ENCODE data around the gene LTC4S. TPM values are rescaled to one million over a fixed set of nuclear protein-coding genes. Genes with fewer than 3 reads are reported as not detected.

Gene LTC4S
- total RNA-seq, 1 experiment from 2014 or later: 2.2 TPM

GRCh38 chr5:179823937-179824744 lies 30.4 kb downstream of the LTC4S start:
- DNase-seq (ENCODE audit: unreplicated experiment): no peak
- intact Hi-C loops (cut with micrococcal nuclease): no loop called here
- peaks cover 90% of the 10 kb centered on the region for H3K36me3 Mint-ChIP-seq (ENCODE audit: insufficient read depth, unreplicated experiment)
- H3K4me1 Mint-ChIP-seq (ENCODE audit: insufficient read depth, unreplicated experiment): peaks cover 41% of the 10 kb centered on the region
- H3K9me3 Mint-ChIP-seq (ENCODE audit: unreplicated experiment): no peaks in the 10 kb centered on the region
- no peak for TF ChIP-seq CTCF (IDR thresholded peaks at IDR 0.05; ENCODE audit: unreplicated experiment)
- H3K4me3 Mint-ChIP-seq (ENCODE audit: unreplicated experiment): peak overlapping the region; percentile 94
- H3K27ac Mint-ChIP-seq (ENCODE audit: low read depth, unreplicated experiment): peak overlapping the region; percentile 26
- no TSS peak for BruUV-seq (replicated peaks)
- no peaks in the 10 kb centered on the region for H3K27me3 Mint-ChIP-seq (ENCODE audit: insufficient read depth, unreplicated experiment)
- POLR2A ChIA-PET: interaction anchor here (0.8 kb wide), 2 partner anchors 33 to 34 kb away, joined by 3 to 4 read pairs; partner anchors contain the start of gene MRNIP
- CTCF ChIA-PET: interaction anchor here (0.6 to 1.5 kb wide), 2 partner anchors 8 to 122 kb away, joined by 3 to 4 read pairs; no protein-coding TSS in a partner anchor

DNA sequence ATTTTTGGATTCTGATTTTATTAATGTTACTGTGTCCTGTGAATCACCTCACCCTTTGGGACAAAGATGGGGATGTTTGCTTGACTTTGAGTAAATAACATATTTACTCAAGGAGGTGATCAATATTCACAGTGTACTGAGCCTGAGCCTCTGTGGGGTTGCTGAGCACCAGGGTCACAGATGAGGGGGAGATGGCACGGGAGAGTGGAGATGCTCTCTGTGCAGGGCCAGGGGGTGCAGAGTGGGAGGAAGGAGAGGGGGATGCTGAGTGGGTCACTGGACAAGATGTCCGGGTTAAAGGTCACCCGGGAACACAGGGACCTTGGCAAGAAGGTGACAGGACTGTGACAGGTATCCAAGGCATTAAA lies 30.9 kb downstream of the LTC4S start:
- Mint-ChIP-seq H3K9me3 (ENCODE audit: unreplicated experiment) (no peaks in the 10 kb centered on the region), H3K36me3 (ENCODE audit: insufficient read depth, unreplicated experiment) (peaks cover 94% of the 10 kb centered on the region), H3K27me3 (ENCODE audit: insufficient read depth, unreplicated experiment) (no peaks in the 10 kb centered on the region), H3K27ac (ENCODE audit: low read depth, unreplicated experiment) (peak overlapping the region; percentile 26), H3K4me3 (ENCODE audit: unreplicated experiment) (peak overlapping the region; percentile 94), H3K4me1 (ENCODE audit: insufficient read depth, unreplicated experiment) (peaks cover 42% of the 10 kb centered on the region)
- no peak for DNase-seq (ENCODE audit: unreplicated experiment)
- POLR2A ChIA-PET: interaction anchor here (0.8 kb wide), 2 partner anchors 32 to 34 kb away, joined by 3 to 4 read pairs; partner anchors contain the start of gene MRNIP
- TF ChIP-seq CTCF (IDR thresholded peaks at IDR 0.05; ENCODE audit: unreplicated experiment): no peak
- CTCF ChIA-PET: interaction anchor here (0.6 kb wide), 1 partner anchor 27 kb away, joined by 3 read pairs; no protein-coding TSS in a partner anchor
- no TSS peak for BruUV-seq (replicated peaks)
- intact Hi-C loops (cut with micrococcal nuclease): no loop called here

DNA sequence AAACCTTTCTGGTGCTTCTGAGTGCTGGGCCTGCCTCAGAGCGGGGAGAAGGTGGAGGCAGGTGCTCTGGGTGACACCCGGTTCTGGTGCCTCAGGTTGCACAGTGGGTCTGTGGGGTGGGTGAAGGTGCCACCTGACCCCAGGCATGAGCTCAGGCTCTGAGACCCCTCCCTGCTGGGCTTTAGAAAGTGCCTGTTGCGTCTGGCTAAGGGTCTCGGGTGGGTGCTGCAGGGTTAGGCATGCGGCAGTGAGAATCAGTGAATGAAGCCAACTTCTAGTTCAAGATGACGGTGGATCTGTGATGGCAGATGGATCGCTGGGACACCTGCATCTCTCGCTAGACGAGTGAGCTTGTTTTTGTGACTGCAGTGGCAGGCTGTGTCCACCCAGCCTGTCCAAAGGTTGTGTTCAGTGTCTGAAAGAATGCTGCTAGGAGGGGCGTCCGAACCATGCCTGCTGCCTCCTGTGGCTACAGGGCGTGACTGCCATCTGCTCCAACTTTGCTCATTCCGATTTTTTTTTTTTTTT lies 31.9 kb downstream of the LTC4S start:
- POLR2A ChIA-PET: interaction anchor here (0.6 to 1.0 kb wide), 2 partner anchors 12 to 39 kb away, joined by 3 to 5 read pairs; no protein-coding TSS in a partner anchor

More for the DNA sequence above, 31.9 kb downstream of the LTC4S start:
- TF ChIP-seq CTCF (IDR thresholded peaks at IDR 0.05; ENCODE audit: unreplicated experiment): no peak
- no peak overlapping the region for H3K27ac Mint-ChIP-seq (ENCODE audit: low read depth, unreplicated experiment)
- no peaks in the 10 kb centered on the region for H3K9me3 Mint-ChIP-seq (ENCODE audit: unreplicated experiment)
- no peaks in the 10 kb centered on the region for H3K27me3 Mint-ChIP-seq (ENCODE audit: insufficient read depth, unreplicated experiment)
- no TSS peak for BruUV-seq (replicated peaks)
- H3K4me3 Mint-ChIP-seq (ENCODE audit: unreplicated experiment): no peak overlapping the region
- H3K36me3 Mint-ChIP-seq (ENCODE audit: insufficient read depth, unreplicated experiment): peaks cover 96% of the 10 kb centered on the region
- CTCF ChIA-PET: interaction anchor here (0.7 kb wide), 1 partner anchor 34 kb away, joined by 3 read pairs; no protein-coding TSS in a partner anchor
- intact Hi-C loops (cut with micrococcal nuclease): no loop called here
- peaks cover 35% of the 10 kb centered on the region for H3K4me1 Mint-ChIP-seq (ENCODE audit: insufficient read depth, unreplicated experiment)
- no peak for DNase-seq (ENCODE audit: unreplicated experiment)
